Middle frontal gyrus (tissue), 1 donor: ENCODE data around the gene RPS19.
"Not testable (repeated sequence)": the region's sequence is repeated elsewhere in the genome, so short reads cannot be mapped to it uniquely, and the experiment has no call there.

Experiments used
- DNase-seq: peaks from one replicate; pipeline ENCODE4 v3.0.0-alpha.2; 2015; ENCODE audit warnings: low spot score; ENCODE audit errors: extremely low spot score

The RPS19 gene

DNA sequence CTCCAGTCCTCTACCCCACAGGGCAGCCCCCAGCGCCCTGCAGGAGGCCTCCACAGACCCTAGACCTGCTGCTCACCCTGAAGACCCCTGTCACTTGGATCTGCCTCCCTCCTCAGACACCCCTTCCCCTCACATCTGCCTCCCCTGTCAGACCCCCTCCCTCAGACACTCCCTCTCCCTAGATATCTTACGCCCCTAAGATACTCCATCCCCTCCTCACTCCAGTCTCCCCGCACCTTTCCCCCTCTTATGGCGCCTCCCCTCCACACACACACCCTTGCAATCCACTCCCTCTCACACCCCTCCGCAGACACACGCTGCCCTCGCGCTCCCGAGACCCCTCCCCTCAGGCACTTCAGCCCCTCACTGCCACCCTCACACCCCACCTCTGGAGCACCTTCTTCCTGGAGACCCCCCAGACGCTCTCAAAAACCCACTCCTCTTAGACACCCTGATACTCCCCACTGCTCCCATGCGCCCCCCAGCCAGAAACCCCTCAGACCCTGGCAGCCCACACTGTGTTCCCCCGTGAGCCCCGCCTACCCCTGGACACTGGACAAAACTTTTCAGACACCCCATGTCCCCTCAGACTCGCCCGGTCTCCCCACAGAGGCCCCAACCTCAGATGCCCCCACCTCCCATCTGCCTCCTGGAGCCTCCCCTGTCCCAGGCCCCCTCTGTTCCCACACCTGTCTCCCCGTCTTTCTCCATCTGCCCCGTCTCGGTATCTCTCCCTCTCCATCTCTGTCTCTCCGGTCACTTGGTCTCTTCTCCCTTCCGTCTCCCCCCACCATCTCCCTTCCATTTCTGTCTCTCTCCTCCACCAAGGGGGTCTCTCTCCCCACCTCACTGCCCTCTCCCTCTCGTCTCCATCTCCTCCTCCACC is 53.7 kb downstream of the RPS19 start:
- DNase-seq = no peak

- not testable (repeated sequence) for DNase-seq
These were observed 54.4 kb downstream of the RPS19 start for GRCh38 chr19:41914424-41914834.

- DNase-seq = no peak
These were observed 55.1 kb downstream of the RPS19 start for GRCh38 chr19:41915021-41915775.

DNA sequence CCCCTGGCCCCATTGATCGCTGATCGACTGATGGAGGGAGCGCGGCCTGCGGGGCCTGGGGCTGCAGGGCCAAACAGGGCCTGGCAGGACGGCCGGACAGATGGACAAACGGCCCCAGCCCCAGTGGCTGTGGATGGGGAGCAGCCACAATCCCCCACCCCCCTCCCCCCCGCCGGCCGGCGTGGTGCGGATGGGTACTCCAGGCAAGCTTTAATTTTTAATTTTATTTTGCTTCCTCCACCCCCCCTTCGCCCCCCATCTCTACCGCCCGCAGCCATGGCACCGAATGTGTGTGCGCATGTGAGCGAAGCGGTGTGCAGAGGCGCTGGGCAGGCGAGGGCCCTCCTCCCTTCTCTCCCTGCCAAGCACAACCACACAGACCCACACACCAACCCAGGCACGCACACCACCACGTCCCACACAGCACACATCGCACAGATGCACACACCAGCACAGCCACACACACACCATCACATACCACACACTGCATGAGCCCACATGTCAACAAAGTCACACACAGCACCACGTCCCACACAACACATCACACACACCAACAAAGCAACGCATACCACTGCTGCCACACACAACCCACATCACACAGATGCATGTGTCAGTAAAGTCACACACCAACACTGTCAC is 55.8 kb downstream of the RPS19 start:
- DNase-seq = no peak

- DNase-seq = no peak
These were observed 57.6 kb downstream of the RPS19 start for GRCh38 chr19:41917676-41918075.

GRCh38 chr19:41918095-41918494 is 58.0 kb downstream of the RPS19 start:
- DNase-seq = no peak

GRCh38 chr19:41918653-41919244 is 58.7 kb downstream of the RPS19 start:
- no peak for DNase-seq

DNA sequence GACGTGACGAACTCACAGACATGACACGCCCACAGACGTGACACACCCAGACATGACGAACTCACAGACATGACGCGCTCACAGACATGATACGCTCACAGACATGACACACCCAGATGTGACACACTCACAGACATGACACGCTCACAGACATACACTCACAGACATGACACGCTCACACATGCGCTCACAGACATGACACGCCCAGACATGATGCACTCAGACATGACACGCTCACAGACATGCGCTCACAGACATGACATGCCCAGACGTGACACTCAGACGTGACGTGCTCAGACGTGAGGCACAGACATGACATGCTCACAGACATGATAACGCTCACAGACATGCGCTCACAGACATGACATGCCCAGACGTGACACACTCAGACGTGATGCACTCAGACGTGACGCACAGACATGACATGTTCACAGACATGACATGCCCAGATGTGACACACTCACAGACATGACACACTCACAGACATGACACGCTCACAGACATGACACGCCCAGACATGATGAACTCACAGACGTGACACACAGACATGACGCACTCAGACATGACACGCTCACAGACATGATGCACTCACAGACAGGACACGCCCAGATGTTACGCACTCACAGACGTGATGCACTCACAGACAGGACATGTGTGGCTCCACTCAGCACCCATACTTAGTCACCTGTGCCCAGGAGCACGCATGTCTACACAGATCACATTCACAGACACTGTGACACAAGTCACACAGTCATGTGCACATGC is 60.1 kb downstream of the RPS19 start:
- DNase-seq = no peak

GRCh38 chr19:41920882-41921576 is 61.0 kb downstream of the RPS19 start:
- DNase-seq = no peak

DNA sequence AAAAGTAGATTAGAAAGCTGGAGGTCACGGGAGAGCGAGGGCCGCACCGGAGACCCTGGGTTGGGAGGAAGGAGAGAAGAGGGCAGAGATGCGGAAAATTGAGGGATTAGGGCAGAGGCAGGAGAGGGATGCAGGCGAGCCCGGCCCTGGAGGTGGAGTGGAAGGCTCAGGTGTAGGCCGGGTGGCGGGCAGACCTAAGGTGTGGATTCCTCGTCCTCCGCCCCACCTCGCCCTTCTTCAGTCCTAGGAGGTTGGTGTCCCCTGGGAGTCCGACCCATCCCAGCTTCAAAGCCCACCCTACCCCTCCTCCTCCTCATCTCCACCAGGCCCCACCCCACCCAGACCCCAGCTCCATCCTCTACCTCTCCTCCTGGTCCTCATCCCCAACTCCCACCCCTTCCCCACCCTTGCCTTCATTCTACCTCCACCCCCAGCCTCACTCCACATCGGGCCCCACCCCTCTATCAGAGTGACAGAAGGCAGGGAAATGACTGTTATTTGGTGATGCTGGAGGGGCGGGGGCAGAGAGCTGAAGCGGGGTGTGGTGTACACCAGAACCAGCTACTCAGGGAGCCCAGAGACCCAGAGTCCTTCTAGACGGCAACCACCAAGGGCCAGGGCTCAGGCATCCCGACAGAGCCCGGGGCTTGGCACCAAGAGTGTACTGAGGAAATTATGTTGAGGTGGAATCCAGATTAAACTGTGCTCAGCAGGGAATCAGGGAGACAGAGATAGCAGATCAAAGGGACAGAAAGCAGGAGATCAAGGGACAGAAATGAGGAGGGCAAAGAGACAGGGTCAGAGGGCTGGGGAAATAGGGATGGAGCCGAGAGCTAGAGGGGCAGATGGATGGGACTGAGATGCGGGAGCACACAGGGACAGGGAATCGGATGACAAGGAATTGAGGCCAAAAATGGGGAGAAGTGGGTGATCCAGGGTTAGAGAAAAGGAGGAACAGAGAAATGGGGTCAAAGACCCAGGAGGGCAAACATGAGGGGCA is 61.8 kb downstream of the RPS19 start:
- no peak for DNase-seq
